D721Med (cell line): ENCODE results near the gene C1orf116.

ENCODE experiments used
- DNase-seq: peaks from one replicate; pipeline ENCODE4 v3.0.0; 2011; ENCODE audit warnings: low spot score; ENCODE audit not compliant: insufficient read length
- FAIRE-seq: peaks from 2 replicates; lab custom pipeline; 2011; peaks lifted over from hg19 to GRCh38; lab: Jason Lieb, UNC
- CTCF ChIP-seq: IDR thresholded peaks from 2 replicates; pipeline ENCODE4 v1.5.1; 2012; ENCODE audit warnings: mild to moderate bottlenecking, control low read depth; ENCODE audit not compliant: insufficient read depth; ENCODE audit errors: missing control alignments

C1orf116 gene

GRCh38 chr1:207014728-207015127 is 17.8 kb downstream of the C1orf116 start:
- FAIRE-seq (no peak), DNase-seq (no peak)
- no peak for TF ChIP-seq CTCF

GRCh38 chr1:207013321-207014085 is 19.1 kb downstream of the C1orf116 start:
- no peak for DNase-seq
- FAIRE-seq: no peak
- TF ChIP-seq CTCF: no peak

- DNase-seq: no peak
- TF ChIP-seq CTCF: no peak
- no peak for FAIRE-seq
Measured at GRCh38 chr1:207010726-207011125, 21.8 kb downstream of the C1orf116 start.

- DNase-seq: no peak
- TF ChIP-seq CTCF: no peak
- no peak for FAIRE-seq
Measured at GRCh38 chr1:207009945-207010344, 22.6 kb downstream of the C1orf116 start.

DNA sequence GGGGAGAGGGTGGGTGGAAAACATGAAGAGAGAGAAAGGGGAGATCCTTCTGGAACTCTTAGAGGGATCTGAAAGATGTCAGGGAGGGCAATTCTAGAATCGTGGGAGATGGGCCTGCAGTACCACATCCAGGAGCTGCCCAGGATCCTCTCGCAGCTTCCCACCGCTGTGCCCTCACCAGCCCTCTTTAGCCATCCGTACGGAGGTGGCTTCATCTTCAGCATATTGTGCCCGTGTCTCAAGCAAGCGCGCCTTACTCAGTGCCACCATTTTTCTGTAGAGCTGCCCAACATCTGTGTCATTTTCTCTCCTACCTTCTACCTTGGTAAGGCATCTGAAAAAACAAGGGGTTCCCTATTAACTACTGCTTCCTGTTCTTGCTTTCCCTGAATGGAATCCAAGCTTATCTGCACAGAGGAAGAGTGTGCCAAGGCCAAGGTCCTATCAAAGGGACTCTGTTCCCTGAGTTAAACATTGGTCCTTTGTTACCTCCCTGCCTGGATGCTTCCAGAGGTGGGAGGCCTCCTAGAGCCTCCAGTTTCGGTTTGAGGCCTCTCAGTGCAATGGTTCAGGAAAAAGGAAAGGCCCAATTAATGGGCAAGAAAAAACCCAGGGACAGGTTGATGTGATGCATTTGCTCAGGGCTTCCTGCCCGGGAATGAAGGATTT is 23.2 kb downstream of the C1orf116 start:
- TF ChIP-seq CTCF: no peak
- FAIRE-seq (no peak), DNase-seq (no peak)

GRCh38 chr1:207007352-207008033 is 25.1 kb downstream of the C1orf116 start:
- DNase-seq: no peak

More at GRCh38 chr1:207007352-207008033, 25.1 kb downstream of the C1orf116 start:
- FAIRE-seq: no peak
- no peak for TF ChIP-seq CTCF
